Progenitor cell of endocrine pancreas (in vitro differentiated cells): Measurements from ENCODE around the gene NPTXR. TPM values are rescaled to one million over a fixed set of nuclear protein-coding genes. Genes with fewer than 3 reads are reported as not detected.

Source experiments
- DNase-seq: peaks from one replicate; pipeline ENCODE4 v3.0.0; 2021; ENCODE audit warnings: low spot score; ENCODE audit not compliant: unreplicated experiment
- H3K27ac Mint-ChIP-seq: 2 replicates; pipeline ENCODE4 v1.8.0; 2021; ENCODE audit warnings: mild to moderate bottlenecking, moderate library complexity, mixed read lengths
- H3K27me3 Mint-ChIP-seq: 2 replicates; pipeline ENCODE4 v1.8.0; 2021; ENCODE audit warnings: mixed read lengths
- H3K36me3 Mint-ChIP-seq: 2 replicates; pipeline ENCODE4 v1.8.0; 2022; ENCODE audit warnings: mixed read lengths; ENCODE audit not compliant: insufficient read depth
- H3K4me1 Mint-ChIP-seq: 2 replicates; pipeline ENCODE4 v1.8.0; 2021; ENCODE audit warnings: low read depth, mixed read lengths
- H3K4me3 Mint-ChIP-seq: 2 replicates; pipeline ENCODE4 v1.8.0; 2021; ENCODE audit warnings: low read depth, mild to moderate bottlenecking, moderate library complexity, mixed read lengths
- H3K9me3 Mint-ChIP-seq: 2 replicates; pipeline ENCODE4 v1.8.0; 2021; ENCODE audit warnings: low read depth, mixed read lengths
- total RNA-seq: library from RNA; stranded (reverse); gene quantifications from 2 replicates; pipeline ENCODE4 v1.2.1, GENCODE V29; 2021
- TF ChIP-seq, protein P1 (sequence below): fragments of 200-600 bp; sonication (generic); IDR thresholded peaks from one replicate; pipeline ENCODE4 v1.5.0; 2021; ENCODE audit warnings: antibody characterized with exemption, mild to moderate bottlenecking; ENCODE audit not compliant: unreplicated experiment

The NPTXR gene
- total RNA-seq, 1 donor from 2014 or later: 4.7 TPM

DNA sequence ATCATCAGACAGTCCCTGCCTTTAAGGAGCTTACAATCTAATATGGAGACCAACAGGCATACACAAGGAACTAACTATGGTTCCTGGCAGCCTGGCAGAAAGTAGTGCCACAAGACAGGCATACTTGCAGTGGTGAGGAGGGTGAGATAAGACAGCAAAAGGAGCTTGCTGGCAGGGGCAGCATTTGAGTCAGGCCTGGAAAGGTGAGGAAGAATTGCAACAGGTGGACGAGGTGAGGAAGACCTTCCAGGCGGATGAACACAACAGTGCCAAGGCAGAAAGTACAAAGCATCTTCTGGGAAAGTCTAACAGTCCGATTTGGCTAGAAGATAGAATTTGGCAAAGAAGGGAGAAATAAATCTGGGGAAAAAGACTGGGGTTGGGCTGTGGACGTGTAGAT is 54.2 kb downstream of the NPTXR start:
- TF ChIP-seq, protein P1, sequence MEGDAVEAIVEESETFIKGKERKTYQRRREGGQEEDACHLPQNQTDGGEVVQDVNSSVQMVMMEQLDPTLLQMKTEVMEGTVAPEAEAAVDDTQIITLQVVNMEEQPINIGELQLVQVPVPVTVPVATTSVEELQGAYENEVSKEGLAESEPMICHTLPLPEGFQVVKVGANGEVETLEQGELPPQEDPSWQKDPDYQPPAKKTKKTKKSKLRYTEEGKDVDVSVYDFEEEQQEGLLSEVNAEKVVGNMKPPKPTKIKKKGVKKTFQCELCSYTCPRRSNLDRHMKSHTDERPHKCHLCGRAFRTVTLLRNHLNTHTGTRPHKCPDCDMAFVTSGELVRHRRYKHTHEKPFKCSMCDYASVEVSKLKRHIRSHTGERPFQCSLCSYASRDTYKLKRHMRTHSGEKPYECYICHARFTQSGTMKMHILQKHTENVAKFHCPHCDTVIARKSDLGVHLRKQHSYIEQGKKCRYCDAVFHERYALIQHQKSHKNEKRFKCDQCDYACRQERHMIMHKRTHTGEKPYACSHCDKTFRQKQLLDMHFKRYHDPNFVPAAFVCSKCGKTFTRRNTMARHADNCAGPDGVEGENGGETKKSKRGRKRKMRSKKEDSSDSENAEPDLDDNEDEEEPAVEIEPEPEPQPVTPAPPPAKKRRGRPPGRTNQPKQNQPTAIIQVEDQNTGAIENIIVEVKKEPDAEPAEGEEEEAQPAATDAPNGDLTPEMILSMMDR: no peak

GRCh38 chr22:38788846-38789245 is 55.0 kb downstream of the NPTXR start:
- DNase-seq: no peak
- no peaks in the 10 kb centered on the region for H3K27me3 Mint-ChIP-seq
- TF ChIP-seq, protein P1: no peak
- no peak overlapping the region for H3K4me3 Mint-ChIP-seq
- H3K4me1 Mint-ChIP-seq: peaks cover 6% of the 10 kb centered on the region
- no peak overlapping the region for H3K27ac Mint-ChIP-seq
- peaks cover 1% of the 10 kb centered on the region for H3K36me3 Mint-ChIP-seq
- no peaks in the 10 kb centered on the region for H3K9me3 Mint-ChIP-seq

More for the DNA sequence above, 54.2 kb downstream of the NPTXR start:
- H3K27me3 Mint-ChIP-seq: no peaks in the 10 kb centered on the region
- no peak for DNase-seq
- no peak overlapping the region for H3K4me3 Mint-ChIP-seq
- H3K9me3 Mint-ChIP-seq: no peaks in the 10 kb centered on the region
- peaks cover 6% of the 10 kb centered on the region for H3K4me1 Mint-ChIP-seq
- H3K27ac Mint-ChIP-seq: no peak overlapping the region
- peaks cover 1% of the 10 kb centered on the region for H3K36me3 Mint-ChIP-seq

GRCh38 chr22:38788021-38788816 is 55.6 kb downstream of the NPTXR start:
- TF ChIP-seq, protein P1: no peak
- DNase-seq: no peak
- Mint-ChIP-seq H3K27me3 (no peaks in the 10 kb centered on the region), H3K4me1 (peaks cover 4% of the 10 kb centered on the region), H3K9me3 (no peaks in the 10 kb centered on the region), H3K4me3 (no peak overlapping the region), H3K27ac (no peak overlapping the region), H3K36me3 (peaks cover 1% of the 10 kb centered on the region)

- Mint-ChIP-seq H3K9me3 (no peaks in the 10 kb centered on the region), H3K27me3 (no peaks in the 10 kb centered on the region), H3K36me3 (peaks cover 1% of the 10 kb centered on the region), H3K27ac (no peak overlapping the region), H3K4me1 (no peaks in the 10 kb centered on the region), H3K4me3 (no peak overlapping the region)
- DNase-seq: no peak
- TF ChIP-seq, protein P1: no peak
Measured at GRCh38 chr22:38786631-38787030, 57.2 kb downstream of the NPTXR start.

GRCh38 chr22:38784856-38785255 is 59.0 kb downstream of the NPTXR start:
- Mint-ChIP-seq H3K9me3 (no peaks in the 10 kb centered on the region), H3K27ac (no peak overlapping the region), H3K27me3 (no peaks in the 10 kb centered on the region), H3K4me1 (no peaks in the 10 kb centered on the region), H3K36me3 (peaks cover 3% of the 10 kb centered on the region), H3K4me3 (no peak overlapping the region)
- TF ChIP-seq, protein P1: no peak
- DNase-seq: no peak
